ENCODE results near the gene FOXP1.
"Not testable (repeated sequence)": the region's sequence is repeated elsewhere in the genome, so short reads cannot be mapped to it uniquely, and the experiment has no call there.

FOXP1 gene

GRCh38 chr3:71543371-71544016 lies 40.0 kb downstream of the FOXP1 start:
- no peak for TF ChIP-seq POLR2A (IDR thresholded peaks at IDR 0.05; ENCODE audit: low read depth, low read length)
- FAIRE-seq (no peak), DNase-seq (ENCODE audit: insufficient read length, low spot score) (no peak)

- DNase-seq (ENCODE audit: insufficient read length, low spot score) (peak; percentile 55), FAIRE-seq (peak; percentile 86)
- 0 out of 2 replicates have a peak, but pooled peaks have one; percentile 12 for TF ChIP-seq POLR2A (IDR thresholded peaks at IDR 0.05; ENCODE audit: low read depth, low read length)
These were observed 40.8 kb downstream of the FOXP1 start for GRCh38 chr3:71542521-71543370.

GRCh38 chr3:71541313-71541712 lies 42.2 kb downstream of the FOXP1 start:
- no peak for TF ChIP-seq POLR2A (IDR thresholded peaks at IDR 0.05; ENCODE audit: low read depth, low read length)
- FAIRE-seq (no peak), DNase-seq (ENCODE audit: insufficient read length, low spot score) (no peak)

- TF ChIP-seq POLR2A (IDR thresholded peaks at IDR 0.05; ENCODE audit: low read depth, low read length): no peak
- DNase-seq (ENCODE audit: insufficient read length, low spot score): peak; percentile 68
- peak; percentile 97 for FAIRE-seq
These were observed 46.3 kb downstream of the FOXP1 start for GRCh38 chr3:71537211-71537611.

GRCh38 chr3:71536376-71536965 lies 47.1 kb downstream of the FOXP1 start:
- no peak for TF ChIP-seq POLR2A (IDR thresholded peaks at IDR 0.05; ENCODE audit: low read depth, low read length)
- DNase-seq (ENCODE audit: insufficient read length, low spot score) (no peak), FAIRE-seq (peak; percentile 6)

GRCh38 chr3:71533588-71533987 lies 49.9 kb downstream of the FOXP1 start:
- DNase-seq (ENCODE audit: insufficient read length, low spot score) (no peak), FAIRE-seq (no peak)
- TF ChIP-seq POLR2A (IDR thresholded peaks at IDR 0.05; ENCODE audit: low read depth, low read length): no peak

- FAIRE-seq (no peak), DNase-seq (ENCODE audit: insufficient read length, low spot score) (no peak)
- no peak for TF ChIP-seq POLR2A (IDR thresholded peaks at IDR 0.05; ENCODE audit: low read depth, low read length)
These were observed 50.7 kb downstream of the FOXP1 start for GRCh38 chr3:71532639-71533395.

GRCh38 chr3:71530903-71531530 lies 52.5 kb downstream of the FOXP1 start:
- DNase-seq (ENCODE audit: insufficient read length, low spot score) (no peak), FAIRE-seq (no peak)

GRCh38 chr3:71528816-71529215 lies 54.7 kb downstream of the FOXP1 start:
- DNase-seq (ENCODE audit: insufficient read length, low spot score): no peak
- TF ChIP-seq POLR2A (IDR thresholded peaks at IDR 0.05; ENCODE audit: low read depth, low read length): no peak
- FAIRE-seq: no peak

More at GRCh38 chr3:71530903-71531530, 52.5 kb downstream of the FOXP1 start:
- no peak for TF ChIP-seq POLR2A (IDR thresholded peaks at IDR 0.05; ENCODE audit: low read depth, low read length)

- not testable (repeated sequence) for FAIRE-seq; DNase-seq (ENCODE audit: insufficient read length, low spot score)
These were observed 57.1 kb downstream of the FOXP1 start for GRCh38 chr3:71526448-71526847.

- DNase-seq (ENCODE audit: insufficient read length, low spot score) (no peak), FAIRE-seq (no peak)
- no peak for TF ChIP-seq POLR2A (IDR thresholded peaks at IDR 0.05; ENCODE audit: low read depth, low read length)
These were observed 58.1 kb downstream of the FOXP1 start for GRCh38 chr3:71525391-71525790.

GRCh38 chr3:71524672-71525071 lies 58.9 kb downstream of the FOXP1 start:
- FAIRE-seq (no peak), DNase-seq (ENCODE audit: insufficient read length, low spot score) (no peak)
- no peak for TF ChIP-seq POLR2A (IDR thresholded peaks at IDR 0.05; ENCODE audit: low read depth, low read length)

GRCh38 chr3:71523628-71524027 lies 59.9 kb downstream of the FOXP1 start:
- no peak for TF ChIP-seq POLR2A (IDR thresholded peaks at IDR 0.05; ENCODE audit: low read depth, low read length)
- FAIRE-seq (no peak), DNase-seq (ENCODE audit: insufficient read length, low spot score) (no peak)
